A673 (cell line): ENCODE data around the gene HOXA1. TPM values are rescaled to one million over a fixed set of nuclear protein-coding genes. Genes with fewer than 3 reads are reported as not detected.

Experiments used
- BruUV-seq: library from RNA; stranded (reverse); fragments of 400-500 nt; replicated peaks from 2 replicates; lab custom pipeline; 2021; lab: Mats Ljungman, UMichigan
- CTCF ChIA-PET: fragments of 300-600 bp; sonication (Branson Sonifier 250); formaldehyde crosslinking; loops from one replicate; lab custom pipeline; 2022; ENCODE audit warnings: antibody characterized with exemption; lab: Charles Lee
- POLR2A ChIA-PET: fragments of 300-600 bp; sonication (Branson Sonifier 250); formaldehyde crosslinking; loops from one replicate; lab custom pipeline; 2022; ENCODE audit warnings: antibody characterized with exemption; ENCODE audit not compliant: low non-redundant PET; lab: Charles Lee
- DNase-seq: peaks from one replicate; pipeline ENCODE4 v3.0.0-alpha.2; 2015; ENCODE audit warnings: low spot score
- H3K27ac ChIP-seq: fragments of 200-600 bp; sonication (generic); 2 replicates; pipeline ENCODE4 v1.5.1; 2016; ENCODE audit warnings: mixed run types, low read depth, mild to moderate bottlenecking, mixed read lengths, antibody characterized with exemption, low read length; ENCODE audit not compliant: poor library complexity, severe bottlenecking
- H3K27me3 ChIP-seq: fragments of 200-600 bp; sonication (generic); replicated peaks from 2 replicates; pipeline ENCODE4 v1.6.1; 2017; ENCODE audit warnings: mixed run types, low read depth, mild to moderate bottlenecking, mixed read lengths, antibody characterized with exemption, low read length; ENCODE audit not compliant: insufficient read depth, poor library complexity
- H3K36me3 ChIP-seq: fragments of 200-600 bp; sonication (generic); 2 replicates; pipeline ENCODE4 v1.6.1; 2016; ENCODE audit warnings: mixed run types, mild to moderate bottlenecking, mixed read lengths, antibody characterized with exemption, low read length; ENCODE audit not compliant: insufficient read depth, poor library complexity, severe bottlenecking
- H3K4me1 ChIP-seq: fragments of 200-600 bp; sonication (generic); 2 replicates; pipeline ENCODE4 v1.6.1; 2017; ENCODE audit warnings: mixed run types, mild to moderate bottlenecking, mixed read lengths, antibody characterized with exemption, low read length; ENCODE audit not compliant: insufficient read depth, poor library complexity, severe bottlenecking
- H3K4me3 ChIP-seq: fragments of 200-600 bp; sonication (generic); 2 replicates; pipeline ENCODE4 v1.5.1; 2016; ENCODE audit warnings: low read depth, mixed run types, mild to moderate bottlenecking, mixed read lengths, low read length; ENCODE audit not compliant: poor library complexity, severe bottlenecking
- H3K9me3 ChIP-seq: fragments of 200-600 bp; sonication (generic); 2 replicates; pipeline ENCODE4 v1.6.1; 2016; ENCODE audit warnings: mixed run types, low read depth, mild to moderate bottlenecking, mixed read lengths, antibody characterized with exemption, low read length; ENCODE audit not compliant: poor library complexity, severe bottlenecking
- EZH2 ChIP-seq: fragments of 200-600 bp; sonication (generic); IDR thresholded peaks from 2 replicates; pipeline ENCODE4 v1.6.1; 2017; ENCODE audit warnings: borderline replicate concordance, low read depth, mild to moderate bottlenecking, mixed read lengths, antibody characterized with exemption, low read length; ENCODE audit not compliant: poor library complexity, severe bottlenecking
- intact Hi-C: fragments of 100-400 bp; cut with micrococcal nuclease; formaldehyde crosslinking; loops from one replicate; pipeline ENCODE4 v1.10.0; 2022; ENCODE audit not compliant: unreplicated experiment
- total RNA-seq: library from RNA; stranded (reverse); gene quantifications from 2 replicates; pipeline ENCODE4 v1.2.3, GENCODE V29; 2021
- TF ChIP-seq, protein P1 (sequence below): fragments of 300-800, 200-600 bp; sonication (generic); conservative IDR thresholded peaks from 2 replicates; pipeline ENCODE4 v1.5.1; 2017; ENCODE audit warnings: low read depth, mild to moderate bottlenecking, antibody characterized with exemption, low read length, moderate library complexity, mixed read lengths

HOXA1 gene
- total RNA-seq, 1 experiment from 2014 or later = not detected

GRCh38 chr7:27137640-27138315 is 42.0 kb upstream of the HOXA1 start:
- peaks cover 5% of the 10 kb centered on the region for H3K4me1 ChIP-seq
- H3K27me3 ChIP-seq = peaks cover 100% of the 10 kb centered on the region
- no peaks in the 10 kb centered on the region for H3K9me3 ChIP-seq
- H3K4me3 ChIP-seq = no peak overlapping the region
- intact Hi-C loops = no loop called here
- BruUV-seq = no TSS peak
- DNase-seq = no peak
- POLR2A ChIA-PET = no interaction called here
- H3K36me3 ChIP-seq = no peaks in the 10 kb centered on the region
- TF ChIP-seq EZH2 = no peak
- TF ChIP-seq, protein P1, sequence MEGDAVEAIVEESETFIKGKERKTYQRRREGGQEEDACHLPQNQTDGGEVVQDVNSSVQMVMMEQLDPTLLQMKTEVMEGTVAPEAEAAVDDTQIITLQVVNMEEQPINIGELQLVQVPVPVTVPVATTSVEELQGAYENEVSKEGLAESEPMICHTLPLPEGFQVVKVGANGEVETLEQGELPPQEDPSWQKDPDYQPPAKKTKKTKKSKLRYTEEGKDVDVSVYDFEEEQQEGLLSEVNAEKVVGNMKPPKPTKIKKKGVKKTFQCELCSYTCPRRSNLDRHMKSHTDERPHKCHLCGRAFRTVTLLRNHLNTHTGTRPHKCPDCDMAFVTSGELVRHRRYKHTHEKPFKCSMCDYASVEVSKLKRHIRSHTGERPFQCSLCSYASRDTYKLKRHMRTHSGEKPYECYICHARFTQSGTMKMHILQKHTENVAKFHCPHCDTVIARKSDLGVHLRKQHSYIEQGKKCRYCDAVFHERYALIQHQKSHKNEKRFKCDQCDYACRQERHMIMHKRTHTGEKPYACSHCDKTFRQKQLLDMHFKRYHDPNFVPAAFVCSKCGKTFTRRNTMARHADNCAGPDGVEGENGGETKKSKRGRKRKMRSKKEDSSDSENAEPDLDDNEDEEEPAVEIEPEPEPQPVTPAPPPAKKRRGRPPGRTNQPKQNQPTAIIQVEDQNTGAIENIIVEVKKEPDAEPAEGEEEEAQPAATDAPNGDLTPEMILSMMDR = no peak
- H3K27ac ChIP-seq = no peak overlapping the region
- CTCF ChIA-PET = no interaction called here

DNA sequence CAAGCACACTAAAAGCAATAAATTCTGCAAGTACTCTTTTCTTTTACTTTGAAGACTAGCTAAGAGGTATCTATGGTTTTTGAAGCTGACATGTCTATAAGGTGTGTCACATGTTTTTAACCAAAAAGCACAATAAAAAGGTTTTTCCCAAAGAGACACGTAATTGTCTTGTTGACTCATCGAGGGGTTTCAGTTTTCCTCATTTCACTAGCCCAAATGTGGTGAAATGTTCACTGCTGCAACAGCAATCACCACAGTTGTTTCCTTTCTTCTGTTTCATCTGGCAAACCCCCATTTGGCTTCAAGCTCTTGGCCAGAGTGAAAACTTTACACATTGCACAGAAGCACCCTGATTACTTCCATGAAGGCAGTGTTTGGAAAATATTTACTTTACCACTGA is 38.6 kb upstream of the HOXA1 start:
- ChIA-PET POLR2A (no interaction called here), CTCF (no interaction called here)
- intact Hi-C loops = no loop called here
- Histone ChIP-seq H3K36me3 (no peaks in the 10 kb centered on the region), H3K27ac (no peak overlapping the region), H3K4me3 (no peak overlapping the region), H3K27me3 (peaks cover 100% of the 10 kb centered on the region), H3K4me1 (peaks cover 3% of the 10 kb centered on the region), H3K9me3 (no peaks in the 10 kb centered on the region)
- TF ChIP-seq, protein P1 = no peak
- TF ChIP-seq EZH2 = no peak
- DNase-seq = no peak
- no TSS peak for BruUV-seq

DNA sequence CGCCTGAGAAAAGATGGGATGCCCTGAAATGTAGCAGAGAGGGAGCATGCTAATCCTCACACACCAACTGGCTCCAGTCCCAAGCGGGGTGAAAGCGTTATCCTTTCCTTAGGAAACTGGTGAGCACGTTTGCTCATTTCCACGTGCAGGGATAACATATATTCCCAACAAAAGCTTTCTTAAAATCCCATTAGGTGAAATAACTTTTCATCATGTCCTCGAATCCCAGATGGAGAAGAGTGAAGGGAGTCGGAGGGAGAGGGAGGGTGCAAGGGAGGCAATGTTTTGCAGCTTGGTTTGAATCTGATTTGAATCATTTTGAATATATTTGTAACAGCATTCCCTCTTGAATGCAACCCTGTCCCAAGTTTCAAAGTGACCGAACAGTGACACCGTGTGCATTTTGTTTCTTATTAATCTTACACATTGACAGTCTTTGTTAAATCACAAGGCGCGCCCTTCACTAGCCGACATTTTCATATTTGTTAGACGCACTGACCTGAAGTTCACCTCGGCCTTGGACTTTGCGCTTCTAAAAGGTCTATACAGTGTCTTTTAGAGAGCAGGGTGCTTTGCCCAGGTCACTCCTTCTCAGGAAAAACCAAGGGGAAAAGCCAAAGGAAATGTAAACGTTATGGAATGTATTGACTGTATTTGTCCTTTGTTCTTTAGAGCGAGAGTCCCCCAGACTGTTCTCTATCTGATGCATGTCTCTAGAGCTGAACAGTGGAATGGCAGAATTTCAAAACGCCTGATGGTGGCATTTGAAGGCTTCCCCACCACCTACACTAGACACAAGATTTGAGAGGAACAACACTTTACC is 37.8 kb upstream of the HOXA1 start:
- CTCF ChIA-PET = no interaction called here
- no peak for DNase-seq
- intact Hi-C loops = no loop called here
- H3K4me3 ChIP-seq = no peak overlapping the region
- no peaks in the 10 kb centered on the region for H3K36me3 ChIP-seq
- TF ChIP-seq EZH2 = no peak
- TF ChIP-seq, protein P1 = no peak
- no peaks in the 10 kb centered on the region for H3K9me3 ChIP-seq
- POLR2A ChIA-PET = no interaction called here
- peaks cover 100% of the 10 kb centered on the region for H3K27me3 ChIP-seq
- no TSS peak for BruUV-seq
- H3K4me1 ChIP-seq = no peaks in the 10 kb centered on the region
- no peak overlapping the region for H3K27ac ChIP-seq
